Activated CD8-positive, alpha-beta T cell treated with anti-CD3 and anti-CD28 coated beads, Interleukin-2, amount 10 ng/mL, durations not matched to agents 7 days and 5 days (primary cell): ENCODE measurements around the gene FAM120A. TPM values are rescaled to one million over a fixed set of nuclear protein-coding genes. Genes with fewer than 3 reads are reported as not detected.
"Not testable (repeated sequence)": the region's sequence is repeated elsewhere in the genome, so short reads cannot be mapped to it uniquely, and the experiment has no call there.

Experiments
- ATAC-seq: fragments of 150-1000 bp; cut with Tn5 transposase; one replicate; pipeline ENCODE4 v1.10.0; 2021; ENCODE audit warnings: moderate library complexity
- CTCF ChIA-PET: fragments of 350-600 bp; sonication (Branson Sonifier 250); formaldehyde crosslinking; loops from one replicate; lab custom pipeline; 2021; ENCODE audit warnings: antibody characterized with exemption; lab: Charles Lee
- POLR2A ChIA-PET: fragments of 350-600 bp; sonication (Branson Sonifier 250); formaldehyde crosslinking; loops from one replicate; lab custom pipeline; 2021; ENCODE audit warnings: antibody characterized with exemption; lab: Charles Lee
- DNase-seq: peaks from one replicate; pipeline ENCODE4 v3.0.0-alpha.2; 2020
- H3K27ac Mint-ChIP-seq: one replicate; pipeline ENCODE4 v1.8.0; 2021; ENCODE audit warnings: mild to moderate bottlenecking, mixed read lengths
- H3K27me3 Mint-ChIP-seq: one replicate; pipeline ENCODE4 v1.8.0; 2021; ENCODE audit warnings: low read depth, mixed read lengths
- H3K36me3 Mint-ChIP-seq: one replicate; pipeline ENCODE4 v1.8.0; 2021; ENCODE audit warnings: low read depth, mixed read lengths
- H3K4me1 Mint-ChIP-seq: one replicate; pipeline ENCODE4 v1.8.0; 2021; ENCODE audit warnings: low read depth, mixed read lengths
- H3K4me3 Mint-ChIP-seq: one replicate; pipeline ENCODE4 v1.8.0; 2021; ENCODE audit warnings: mild to moderate bottlenecking, mixed read lengths
- H3K9me3 Mint-ChIP-seq: one replicate; pipeline ENCODE4 v1.8.0; 2022; ENCODE audit warnings: mixed read lengths; ENCODE audit not compliant: insufficient read depth
- total RNA-seq, 2 experiments: library from RNA; stranded (reverse); gene quantifications; one replicate each; pipeline ENCODE4 v1.2.3, GENCODE V29; 2021

Gene FAM120A
- total RNA-seq, 2 experiments from 2014 or later, result 139 to 141 TPM

DNA sequence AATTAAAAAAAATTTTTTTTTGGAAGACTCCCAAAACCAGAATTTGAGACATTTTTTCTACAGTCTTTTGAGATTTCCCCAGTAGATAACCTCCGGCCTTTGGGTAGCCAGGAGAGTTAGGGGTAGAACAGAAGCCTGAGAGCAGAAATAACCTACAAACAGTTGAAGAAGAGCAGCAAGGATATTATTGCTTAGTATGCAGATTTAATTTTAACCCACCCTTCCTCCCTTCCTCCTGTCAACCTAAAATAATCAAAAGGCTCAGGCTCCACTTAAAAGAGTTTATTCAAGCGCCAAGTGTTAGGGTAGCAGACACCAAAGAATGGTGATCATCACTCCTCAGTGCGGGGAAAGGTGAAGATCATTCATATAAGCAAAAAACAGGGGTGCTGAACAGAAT lies 17.4 kb upstream of the FAM120A start:
- ChIA-PET POLR2A (no interaction called here), CTCF (no interaction called here)
- Mint-ChIP-seq H3K4me3 (no peak overlapping the region), H3K27ac (no peak overlapping the region), H3K27me3 (peaks cover 3% of the 10 kb centered on the region), H3K36me3 (no peaks in the 10 kb centered on the region), H3K9me3 (no peaks in the 10 kb centered on the region), H3K4me1 (no peaks in the 10 kb centered on the region)
- DNase-seq, result no peak
- ATAC-seq, result no peak

DNA sequence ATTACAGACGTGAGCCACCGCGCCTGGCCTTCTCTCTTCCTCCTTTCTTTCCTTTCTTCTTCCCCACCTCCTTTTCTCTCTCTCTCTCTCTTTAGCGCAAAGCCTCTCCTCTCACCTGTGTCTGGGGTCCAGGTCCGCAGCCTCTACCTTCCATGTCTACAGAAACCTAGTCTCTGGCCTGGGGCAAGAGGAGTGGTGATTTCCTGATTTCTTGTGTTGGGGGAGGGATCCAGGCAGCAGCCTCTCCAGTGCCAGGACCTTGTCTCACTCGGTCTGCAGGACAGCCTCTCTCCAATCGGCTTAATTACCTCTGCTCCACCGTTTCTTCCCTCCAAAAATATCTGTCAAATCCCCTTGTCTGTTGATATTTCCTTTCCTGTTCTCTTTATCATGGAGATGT lies 16.1 kb upstream of the FAM120A start:
- Mint-ChIP-seq H3K4me3 (no peak overlapping the region), H3K36me3 (no peaks in the 10 kb centered on the region), H3K9me3 (no peaks in the 10 kb centered on the region), H3K4me1 (no peaks in the 10 kb centered on the region), H3K27me3 (no peaks in the 10 kb centered on the region), H3K27ac (no peak overlapping the region)
- DNase-seq, result no peak
- ChIA-PET CTCF (no interaction called here), POLR2A (no interaction called here)
- no peak for ATAC-seq

DNA sequence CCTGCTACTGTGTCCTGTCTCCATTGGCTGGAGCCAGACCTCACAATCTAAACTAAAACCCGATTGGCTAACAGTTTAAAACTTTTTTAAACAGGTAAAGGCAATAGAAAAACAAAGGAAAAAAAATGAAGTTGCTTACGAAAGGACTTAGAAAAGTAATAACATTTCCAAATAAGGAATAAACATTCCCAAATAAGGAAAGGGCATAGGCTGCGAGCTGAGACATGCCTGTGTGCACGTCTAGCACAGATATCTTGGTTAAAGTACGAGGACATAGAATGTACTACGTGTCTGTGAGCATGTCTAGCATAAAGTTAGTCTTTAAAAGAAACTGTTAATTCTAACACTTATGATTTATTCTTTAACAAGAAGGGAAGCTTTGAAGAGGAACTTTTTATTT lies 15.3 kb upstream of the FAM120A start:
- no peaks in the 10 kb centered on the region for H3K27me3 Mint-ChIP-seq
- no peak overlapping the region for H3K4me3 Mint-ChIP-seq
- H3K4me1 Mint-ChIP-seq, result no peaks in the 10 kb centered on the region
- no peak overlapping the region for H3K27ac Mint-ChIP-seq
- POLR2A ChIA-PET, result no interaction called here
- H3K9me3 Mint-ChIP-seq, result no peaks in the 10 kb centered on the region
- ATAC-seq (no peak), DNase-seq (no peak)
- CTCF ChIA-PET, result no interaction called here
- H3K36me3 Mint-ChIP-seq, result no peaks in the 10 kb centered on the region

DNA sequence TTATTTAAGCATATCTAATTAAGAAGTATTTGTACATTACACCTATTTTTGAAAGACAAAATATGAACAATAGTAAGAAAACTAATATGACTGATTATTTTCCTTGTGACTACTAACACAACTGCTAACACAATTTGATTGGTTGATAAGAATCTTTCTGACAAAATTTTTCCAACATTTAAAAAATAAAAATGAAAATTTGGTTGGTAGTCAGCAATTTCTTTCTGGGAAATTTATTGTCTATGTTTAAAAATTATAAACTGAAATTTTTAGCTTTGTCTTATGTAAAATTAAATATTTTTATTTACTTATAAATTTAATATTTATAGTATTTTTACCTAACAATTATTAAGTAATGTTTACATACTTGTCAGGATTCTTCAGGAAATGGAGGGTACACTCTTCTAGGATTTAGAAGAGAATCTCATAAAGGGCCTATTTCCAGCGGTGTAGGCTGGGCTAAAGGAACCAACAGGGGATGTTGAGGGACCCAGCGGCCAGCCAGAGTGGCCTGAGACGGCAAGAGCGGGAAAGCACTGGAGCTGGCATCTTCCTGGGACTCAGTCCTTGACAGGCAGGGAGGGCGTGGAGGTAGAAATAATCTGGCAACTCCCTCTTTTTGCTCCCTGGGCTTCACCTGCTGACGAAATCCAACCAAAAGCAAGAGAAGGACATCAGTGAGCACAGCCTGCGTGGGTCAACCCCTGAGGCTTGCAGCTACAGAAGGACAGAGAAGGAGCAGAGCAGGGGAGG lies 14.7 kb upstream of the FAM120A start:
- Mint-ChIP-seq H3K9me3 (no peaks in the 10 kb centered on the region), H3K27me3 (no peaks in the 10 kb centered on the region), H3K27ac (no peak overlapping the region), H3K4me1 (no peaks in the 10 kb centered on the region), H3K4me3 (no peak overlapping the region), H3K36me3 (no peaks in the 10 kb centered on the region)
- no peak for DNase-seq
- CTCF ChIA-PET, result no interaction called here
- POLR2A ChIA-PET, result no interaction called here
- no peak for ATAC-seq

DNA sequence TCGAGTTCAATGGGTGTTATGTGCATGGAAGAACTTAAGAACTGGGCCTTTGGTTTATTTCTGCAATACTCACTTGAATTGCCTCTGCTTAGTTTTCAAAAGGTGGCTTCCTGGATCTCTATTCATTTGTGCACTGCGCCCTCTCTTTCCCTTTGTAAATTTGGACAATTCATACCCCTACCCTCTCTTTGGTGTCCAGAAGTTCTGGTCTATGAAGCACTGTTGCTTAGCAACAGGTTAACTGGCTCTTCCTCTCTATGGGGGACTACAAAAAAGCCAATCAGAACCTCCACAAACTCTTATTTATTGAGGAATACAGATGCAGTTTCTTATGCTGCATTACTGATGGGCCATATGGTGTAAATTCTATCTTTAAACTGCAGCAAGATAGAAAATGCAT lies 13.5 kb upstream of the FAM120A start:
- ATAC-seq (no peak), DNase-seq (no peak)
- Mint-ChIP-seq H3K9me3 (no peaks in the 10 kb centered on the region), H3K4me3 (no peak overlapping the region), H3K27ac (no peak overlapping the region), H3K4me1 (no peaks in the 10 kb centered on the region), H3K27me3 (no peaks in the 10 kb centered on the region), H3K36me3 (no peaks in the 10 kb centered on the region)
- ChIA-PET POLR2A (no interaction called here), CTCF (no interaction called here)

DNA sequence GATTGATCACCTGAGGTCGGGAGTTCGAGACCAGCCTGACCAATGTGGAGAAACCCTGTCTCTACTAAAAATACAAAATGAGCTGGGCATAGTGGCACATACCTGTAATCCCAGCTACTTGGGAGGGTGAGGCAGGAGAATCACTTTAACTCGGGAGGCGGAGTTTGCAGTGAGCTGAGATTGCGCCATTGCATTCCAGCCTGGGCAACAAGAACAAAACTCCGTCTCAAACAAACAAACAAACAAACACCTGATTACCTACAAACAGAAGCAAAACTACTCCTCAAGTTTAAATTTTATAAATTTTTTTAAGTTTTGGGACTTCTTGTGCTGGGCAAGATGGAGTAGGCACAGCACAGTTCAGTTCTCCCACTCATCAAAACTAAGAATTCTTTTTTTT lies 12.2 kb upstream of the FAM120A start:
- CTCF ChIA-PET, H3K4me3 Mint-ChIP-seq, H3K27ac Mint-ChIP-seq, H3K4me1 Mint-ChIP-seq, H3K27me3 Mint-ChIP-seq, DNase-seq, H3K36me3 Mint-ChIP-seq, ATAC-seq, H3K9me3 Mint-ChIP-seq, POLR2A ChIA-PET: not testable (repeated sequence)

DNA sequence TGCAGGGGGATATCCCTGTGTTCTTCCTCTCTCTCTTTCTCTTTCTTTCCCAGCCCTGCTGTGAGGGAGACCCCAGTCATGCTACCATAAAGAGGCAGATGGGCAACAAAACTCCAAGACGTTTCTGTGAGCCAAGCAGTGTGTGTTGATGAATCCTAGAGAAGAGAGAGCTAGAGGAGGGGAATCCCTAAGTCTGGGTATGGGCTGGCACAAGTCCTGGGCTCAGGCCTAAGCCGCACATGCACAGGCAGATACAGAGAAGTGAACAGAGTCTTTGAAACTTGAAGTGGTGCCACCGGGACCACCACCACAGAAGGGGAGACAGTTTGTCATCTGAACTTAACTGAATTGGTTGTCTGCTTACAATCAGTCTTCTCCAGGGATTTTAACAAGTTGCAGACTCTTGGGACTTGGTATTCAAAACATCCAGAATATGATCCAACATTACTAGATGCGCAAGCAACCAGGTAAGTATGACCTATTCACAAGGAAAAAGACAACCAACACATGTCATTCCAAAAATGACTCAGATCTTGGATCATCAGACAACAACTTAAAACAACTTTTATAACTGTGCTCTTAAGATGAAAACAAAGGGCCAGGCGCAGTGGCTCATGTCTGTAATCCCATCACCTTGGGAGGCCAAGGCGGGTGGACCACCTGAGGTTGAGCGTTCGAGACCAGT lies 10.4 kb upstream of the FAM120A start:
- Mint-ChIP-seq H3K27me3 (no peaks in the 10 kb centered on the region), H3K4me1 (no peaks in the 10 kb centered on the region), H3K9me3 (no peaks in the 10 kb centered on the region), H3K4me3 (no peak overlapping the region), H3K27ac (no peak overlapping the region), H3K36me3 (peaks cover 15% of the 10 kb centered on the region)
- DNase-seq (no peak), ATAC-seq (no peak)
- POLR2A ChIA-PET, result interaction anchor here (1.2 kb wide), 1 partner anchor 111 kb away, joined by 3 read pairs; no protein-coding TSS in a partner anchor
- CTCF ChIA-PET, result interaction anchor here (1.1 kb wide), 1 partner anchor 36 kb away, joined by 4 read pairs; no protein-coding TSS in a partner anchor

DNA sequence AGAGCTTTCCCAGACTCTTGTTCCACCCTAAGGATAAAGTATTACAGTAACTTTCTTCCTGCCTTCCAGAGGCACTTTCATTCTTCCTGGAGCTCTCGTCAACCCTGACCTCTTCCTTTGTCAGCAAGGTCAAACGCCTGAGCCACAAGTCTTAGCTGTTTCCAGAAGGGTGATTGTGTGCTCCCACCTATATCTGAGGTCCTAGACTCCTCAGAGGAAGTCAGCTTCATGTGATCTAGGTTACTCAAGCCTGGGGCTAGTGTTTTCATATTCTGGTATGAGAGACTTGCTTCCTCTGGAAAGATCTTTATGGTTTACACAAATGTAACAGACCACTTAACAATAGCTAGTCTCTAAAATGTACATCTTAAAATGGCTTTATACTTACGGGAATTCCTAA lies 5.4 kb upstream of the FAM120A start:
- peaks cover 51% of the 10 kb centered on the region for H3K36me3 Mint-ChIP-seq
- POLR2A ChIA-PET, result no interaction called here
- H3K4me1 Mint-ChIP-seq, result peaks cover 29% of the 10 kb centered on the region
- ATAC-seq (no peak), DNase-seq (no peak)
- H3K4me3 Mint-ChIP-seq, result no peak overlapping the region
- CTCF ChIA-PET, result interaction anchor here (1.6 kb wide), 1 partner anchor 120 kb away, joined by 8 read pairs; no protein-coding TSS in a partner anchor
- no peaks in the 10 kb centered on the region for H3K27me3 Mint-ChIP-seq
- H3K27ac Mint-ChIP-seq, result no peak overlapping the region
- H3K9me3 Mint-ChIP-seq, result no peaks in the 10 kb centered on the region

DNA sequence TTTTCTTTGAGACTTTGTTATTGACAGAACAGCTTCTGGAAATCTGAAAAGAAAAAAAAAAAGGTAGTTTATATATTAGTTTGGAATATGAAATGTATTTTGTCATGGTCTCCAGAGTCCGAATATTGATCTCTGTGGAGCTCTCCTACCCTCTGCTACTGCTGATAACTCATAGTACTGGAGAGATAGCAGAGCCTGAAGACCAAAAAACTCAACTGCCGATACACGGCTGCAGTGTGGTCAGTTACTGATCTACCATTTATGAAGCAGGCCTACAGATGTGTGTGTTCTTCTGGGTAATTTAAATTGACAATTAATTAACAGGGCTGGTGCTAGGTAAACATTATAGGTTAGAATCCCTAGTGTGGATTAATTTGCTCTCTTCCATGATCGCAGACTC lies 3.8 kb upstream of the FAM120A start:
- Mint-ChIP-seq H3K36me3 (peaks cover 56% of the 10 kb centered on the region), H3K9me3 (no peaks in the 10 kb centered on the region), H3K4me3 (no peak overlapping the region), H3K27ac (no peak overlapping the region), H3K4me1 (peaks cover 29% of the 10 kb centered on the region), H3K27me3 (no peaks in the 10 kb centered on the region)
- DNase-seq (no peak), ATAC-seq (no peak)
- ChIA-PET POLR2A (interaction anchor here (0.9 kb wide), 1 partner anchor 119 kb away, joined by 4 read pairs; no protein-coding TSS in a partner anchor), CTCF (interaction anchor here (1.2 to 2.2 kb wide), 3 partner anchors 17 to 491 kb away, joined by 3 to 8 read pairs (median 6); no protein-coding TSS in a partner anchor)

DNA sequence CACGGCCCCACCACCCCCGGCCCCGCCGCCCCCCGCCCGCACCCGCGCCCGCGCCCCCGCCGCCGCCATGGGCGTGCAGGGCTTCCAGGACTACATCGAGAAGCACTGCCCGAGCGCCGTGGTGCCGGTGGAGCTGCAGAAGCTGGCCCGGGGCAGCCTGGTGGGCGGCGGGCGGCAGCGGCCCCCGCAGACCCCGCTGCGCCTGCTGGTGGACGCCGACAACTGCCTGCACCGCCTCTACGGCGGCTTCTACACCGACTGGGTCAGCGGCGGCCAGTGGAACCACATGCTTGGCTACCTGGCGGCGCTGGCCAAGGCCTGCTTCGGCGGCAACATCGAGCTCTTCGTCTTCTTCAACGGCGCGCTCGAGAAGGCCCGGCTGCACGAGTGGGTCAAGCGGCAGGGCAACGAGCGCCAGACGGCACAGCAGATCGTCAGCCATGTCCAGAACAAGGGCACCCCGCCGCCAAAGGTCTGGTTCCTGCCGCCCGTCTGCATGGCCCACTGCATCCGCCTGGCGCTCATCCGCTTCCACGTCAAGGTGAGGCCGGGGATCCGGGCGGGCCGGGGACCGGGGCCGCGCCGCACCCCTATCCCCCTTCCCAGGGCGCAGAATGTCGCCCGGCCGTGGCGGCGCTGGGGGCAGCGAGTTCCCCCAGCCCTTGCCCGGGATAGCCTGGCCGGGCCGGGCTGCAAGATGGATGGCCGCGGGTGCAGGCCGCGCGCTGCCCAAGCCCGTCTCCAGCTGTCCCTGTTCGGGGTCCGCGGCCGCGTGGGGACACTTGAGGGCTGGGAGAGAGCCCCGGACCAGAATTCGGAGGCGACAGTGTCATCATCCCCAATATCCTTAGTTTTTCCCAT lies 594 bp downstream of the FAM120A start:
- Mint-ChIP-seq H3K4me1 (peaks cover 55% of the 10 kb centered on the region), H3K36me3 (peaks cover 63% of the 10 kb centered on the region), H3K4me3 (peak overlapping the region; percentile 89), H3K27ac (peak overlapping the region; percentile 92), H3K27me3 (no peaks in the 10 kb centered on the region), H3K9me3 (no peaks in the 10 kb centered on the region)
- POLR2A ChIA-PET, result interaction anchor here (1.1 to 2.6 kb wide), 4 partner anchors 12 to 114 kb away, joined by 3 to 32 read pairs (median 12); no protein-coding TSS in a partner anchor
- CTCF ChIA-PET, result interaction anchor here (1.4 kb wide), 1 partner anchor 16 kb away, joined by 4 read pairs; no protein-coding TSS in a partner anchor
- DNase-seq (peak; percentile 58), ATAC-seq (peak; percentile 16)

DNA sequence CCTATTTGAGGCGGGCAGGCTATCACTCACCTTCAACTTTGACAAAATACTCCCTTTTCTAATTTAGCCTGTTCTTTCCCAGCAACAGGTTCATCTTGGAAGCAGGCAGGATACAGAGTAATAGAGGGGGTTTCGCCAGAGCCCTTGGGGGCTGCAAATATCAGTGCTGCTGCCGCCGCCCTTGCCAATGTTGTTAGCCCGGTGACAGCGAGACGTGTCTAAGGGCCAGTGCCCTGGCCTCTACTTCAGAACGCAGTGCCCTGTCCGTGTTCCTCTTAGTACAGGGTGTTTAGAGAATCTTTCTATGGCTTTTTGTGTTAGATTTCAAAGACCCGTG lies 1.2 kb downstream of the FAM120A start:
- CTCF ChIA-PET, result interaction anchor here (0.7 to 2.8 kb wide), 4 partner anchors 11 to 344 kb away, joined by 3 to 42 read pairs (median 20); no protein-coding TSS in a partner anchor
- Mint-ChIP-seq H3K27ac (peak overlapping the region; percentile 92), H3K4me3 (peak overlapping the region; percentile 89), H3K4me1 (peaks cover 55% of the 10 kb centered on the region), H3K36me3 (peaks cover 60% of the 10 kb centered on the region), H3K27me3 (no peaks in the 10 kb centered on the region), H3K9me3 (no peaks in the 10 kb centered on the region)
- ATAC-seq (peak; percentile 6), DNase-seq (peak; percentile 30)
- POLR2A ChIA-PET, result interaction anchor here (1.0 to 2.4 kb wide), 4 partner anchors 12 to 114 kb away, joined by 4 to 50 read pairs (median 9); no protein-coding TSS in a partner anchor
